GM12878 (cell line): Measurements from ENCODE around the gene CASTOR1. TPM values are rescaled to one million over a fixed set of nuclear protein-coding genes. Genes with fewer than 3 reads are reported as not detected.

ENCODE experiments used
- ATAC-seq: fragments of 200-7000 bp; cut with Tn5 transposase; 3 replicates; pipeline ENCODE4 v1.9.1; 2020; ENCODE audit warnings: mild to moderate bottlenecking, moderate library complexity
- BruUV-seq: library from RNA; stranded (reverse); fragments of 400-500 nt; replicated peaks from 2 replicates; lab custom pipeline; 2021; lab: Mats Ljungman, UMichigan
- CTCF ChIA-PET: fragments of 300-600 bp; sonication (Branson Sonifier 250); formaldehyde crosslinking; extraction: SDS; loops from one replicate; lab custom pipeline; 2021; ENCODE audit warnings: inconsistent platforms; lab: Yijun Ruan, JAX
- POLR2A ChIA-PET: fragments of 350-600 bp; formaldehyde crosslinking; extraction: SDS; loops from one replicate; lab custom pipeline; 2021; ENCODE audit warnings: inconsistent platforms; lab: Charles Lee
- RAD21 ChIA-PET: fragments of 300-600 bp; sonication (Branson Sonifier 250); formaldehyde crosslinking; loops from one replicate; lab custom pipeline; 2023; ENCODE audit warnings: antibody characterized with exemption; ENCODE audit not compliant: unreplicated experiment; lab: Charles Lee
- SMC1A ChIA-PET: fragments of 300-600 bp; sonication (Branson Sonifier 250); formaldehyde crosslinking; loops from one replicate; lab custom pipeline; 2023; ENCODE audit not compliant: unreplicated experiment, uncharacterized antibody; lab: Charles Lee
- DNase-seq: peaks from one replicate; pipeline ENCODE4 v3.0.0-alpha.2; 2011; ENCODE audit warnings: low read depth, low spot score
- FAIRE-seq: peaks from 3 replicates; lab custom pipeline; 2011; peaks lifted over from hg19 to GRCh38; lab: Jason Lieb, UNC
- H2AFZ ChIP-seq: 2 replicates; pipeline ENCODE4 v1.6.0; 2011; ENCODE audit warnings: low read depth, low read length, control low read depth; ENCODE audit not compliant: control insufficient read depth
- H3K27ac ChIP-seq: 2 replicates; pipeline ENCODE4 v1.5.1; 2011; ENCODE audit warnings: control low read depth; ENCODE audit not compliant: control insufficient read depth, insufficient read depth
- H3K27me3 ChIP-seq, 2 experiments: replicated peaks in 1 of 2; 2 replicates each; pipeline versions ENCODE4 v1.6.0 to v1.6.1; 2011; ENCODE audit warnings: low read length in 1 of 2; ENCODE audit not compliant: control insufficient read depth in 2 of 2, insufficient read depth in 2 of 2
- H3K36me3 ChIP-seq, 2 experiments: 2 replicates each; pipeline ENCODE4 v1.5.1; 2011; ENCODE audit warnings: low read length in 1 of 2; ENCODE audit not compliant: control insufficient read depth in 2 of 2, insufficient read depth in 2 of 2
- H3K4me1 ChIP-seq: 2 replicates; pipeline ENCODE4 v1.6.1; 2011; ENCODE audit warnings: mild to moderate bottlenecking, low read length, moderate library complexity, mixed read lengths; ENCODE audit not compliant: control insufficient read depth, insufficient read depth
- H3K4me2 ChIP-seq: 2 replicates; pipeline ENCODE4 v1.6.0; 2011; ENCODE audit warnings: control low read depth; ENCODE audit not compliant: control insufficient read depth, insufficient read depth
- H3K4me3 ChIP-seq: fragments of 200-600 bp; sonication (generic); 2 replicates; pipeline ENCODE4 v1.5.1; 2016
- H3K79me2 ChIP-seq: 2 replicates; pipeline ENCODE4 v1.6.0; 2011; ENCODE audit warnings: low read length; ENCODE audit not compliant: control insufficient read depth, insufficient read depth
- H3K9ac ChIP-seq: 2 replicates; pipeline ENCODE4 v1.8.0; 2011; ENCODE audit warnings: low read length, control low read depth, mixed read lengths; ENCODE audit not compliant: control insufficient read depth, insufficient read depth
- H3K9me3 ChIP-seq: replicated peaks from 3 replicates; pipeline ENCODE4 v1.5.1; 2011; ENCODE audit warnings: mild to moderate bottlenecking, low read length; ENCODE audit not compliant: control insufficient read depth, insufficient read depth
- H4K20me1 ChIP-seq: 2 replicates; pipeline ENCODE4 v1.6.0; 2011; ENCODE audit not compliant: control insufficient read depth, insufficient read depth
- BCL11A ChIP-seq: IDR thresholded peaks from 2 replicates; pipeline ENCODE4 v1.6.1; 2011; ENCODE audit warnings: low read depth, low read length
- CEBPB ChIP-seq, 2 experiments: fragments of 150-350 bp in 1 of 2; IDR thresholded peaks; 2 replicates each; pipeline ENCODE4 v1.6.1; 2012 to 2014; ENCODE audit warnings: low read depth in 2 of 2, low read length in 2 of 2, borderline replicate concordance in 1 of 2, inconsistent platforms in 1 of 2
- CTCF ChIP-seq, 3 experiments: IDR thresholded peaks in 2 of 3; conservative IDR thresholded peaks in 1 of 3; 2 replicates each; pipeline ENCODE4 v1.5.1; 2011; ENCODE audit warnings: low read depth in 3 of 3, low read length in 3 of 3, mild to moderate bottlenecking in 3 of 3, control low read depth in 2 of 3, moderate library complexity in 2 of 3, inconsistent platforms in 1 of 3, mixed read lengths in 1 of 3; ENCODE audit not compliant: control insufficient read depth in 2 of 3, insufficient read depth in 1 of 3; ENCODE audit errors: extremely low read depth in 1 of 3
- GABPA ChIP-seq: IDR thresholded peaks from 2 replicates; pipeline ENCODE4 v1.6.1; 2014; ENCODE audit warnings: antibody characterized with exemption, low read depth, mild to moderate bottlenecking, inconsistent platforms
- HCFC1 ChIP-seq: fragments of 150-350 bp; IDR thresholded peaks from 2 replicates; pipeline ENCODE4 v1.6.1; 2014; ENCODE audit warnings: low read length
- HDGF ChIP-seq: fragments of 450-650 bp; IDR thresholded peaks from 2 replicates; pipeline ENCODE4 v1.6.1; 2016; ENCODE audit warnings: antibody characterized with exemption
- IRF4 ChIP-seq: IDR thresholded peaks from 2 replicates; pipeline ENCODE4 v1.6.1; 2011; ENCODE audit warnings: low read depth, low read length
- MTA2 ChIP-seq: fragments of 450-650 bp; IDR thresholded peaks from 2 replicates; pipeline ENCODE4 v1.6.1; 2016; ENCODE audit warnings: low read depth, mild to moderate bottlenecking, moderate library complexity
- NFYA ChIP-seq: IDR thresholded peaks from 2 replicates; pipeline ENCODE4 v1.6.1; 2011; ENCODE audit warnings: low read depth, mild to moderate bottlenecking, low read length, improper control_type of control experiment, borderline replicate concordance
- NR2C1 ChIP-seq: fragments of 450-650 bp; IDR thresholded peaks from 2 replicates; pipeline ENCODE4 v1.6.1; 2017; ENCODE audit warnings: antibody characterized with exemption, mild to moderate bottlenecking, moderate library complexity
- TAF1 ChIP-seq: IDR thresholded peaks from 2 replicates; pipeline ENCODE4 v1.6.1; 2011; ENCODE audit warnings: mild to moderate bottlenecking, low read depth, low read length, borderline replicate concordance
- ZBED1 ChIP-seq: IDR thresholded peaks from 2 replicates; pipeline ENCODE4 v1.6.1; 2016; ENCODE audit warnings: borderline replicate concordance
- ZSCAN29 ChIP-seq: fragments of 450-650 bp; IDR thresholded peaks from 2 replicates; pipeline ENCODE4 v1.6.1; 2017; ENCODE audit warnings: mild to moderate bottlenecking, moderate library complexity
- WGBS: methylation state at CpG from one replicate; pipeline ENCODE4 v1.1.6; 2016; ENCODE audit warnings: low lambda C conversion rate; ENCODE audit not compliant: insufficient replicate concordance, insufficient coverage; ENCODE audit errors: missing lambda C conversion rate; 5-methylcytosine and 5-hydroxymethylcytosine counted together
- in situ Hi-C: fragments of 300-500 bp; cut with MboI; formaldehyde crosslinking; loops from 9 replicates; pipeline ENCODE4 v1.14.3; 2018; ENCODE audit warnings: mixed read lengths
- intact Hi-C: fragments of 100-400 bp; cut with micrococcal nuclease; formaldehyde crosslinking; loops from one replicate; pipeline ENCODE4 v1.14.2; 2022; ENCODE audit not compliant: unreplicated experiment
- polyA plus RNA-seq, 11 experiments: library from polyadenylated mRNA; depleted of rRNA in 4 of 11; unstranded in 6 of 11; stranded (reverse) in 5 of 11; fragments of >200 nt; fragmentation: Nextera tagmentation in 4 of 11; fragmentation: Illumina TruSeq in 1 of 11; extraction: Ambion mirVana in 4 of 11; extraction: Trizol in 1 of 11; gene quantifications; 1 replicate in 1 of 11; 2 replicates in 10 of 11; pipeline versions ENCODE4 v1.2.1 to v1.2.3, GENCODE V29; 2011 to 2016; ENCODE audit warnings: inconsistent platforms in 2 of 11, missing spikeins in 2 of 11, low read depth in 1 of 11
- total RNA-seq, 4 experiments: library from RNA; depleted of rRNA in 3 of 4; stranded (reverse); fragments of >200 nt in 3 of 4; fragmentation: Illumina TruSeq in 1 of 4; extraction: Trizol in 1 of 4; gene quantifications; 2 replicates each; pipeline versions ENCODE4 v1.2.1 to v1.2.3, GENCODE V29; 2013 to 2021
- TF ChIP-seq, protein P1 (sequence below): fragments of 450-650 bp; IDR thresholded peaks from 2 replicates; pipeline ENCODE4 v1.6.1; 2016; ENCODE audit warnings: mild to moderate bottlenecking

CASTOR1 gene
- total and polyA plus RNA-seq, 10 of the 15 experiments (the other 5 are each of a cell fraction or from before 2014, with no cell fraction given) = 0.31 to 9.1 (median 3.3) TPM

- BruUV-seq = no TSS peak
- ATAC-seq (no peak), FAIRE-seq (no peak), DNase-seq (no peak)
- POLR2A ChIA-PET = no interaction called here
- in situ Hi-C loops (no loop called here), intact Hi-C loops (no loop called here)
- no peaks in the 10 kb centered on the region for H3K9me3 ChIP-seq
- H3K9ac ChIP-seq = no peak overlapping the region
- CTCF ChIA-PET = no interaction called here
- no peak overlapping the region for H2AFZ ChIP-seq
- no peaks in the 10 kb centered on the region for H3K4me1 ChIP-seq
- no peaks in the 10 kb centered on the region for H3K36me3 ChIP-seq
- RAD21 ChIA-PET = no interaction called here
- TF ChIP-seq ZSCAN29 (no peak), HDGF (no peak), IRF4 (no peak), GABPA (no peak), NR2C1 (no peak), HCFC1 (no peak), NFYA (no peak), ZBED1 (no peak), CEBPB (IDR thresholded peaks at IDR 0.05; ENCODE audit: borderline replicate concordance in 1 of 2, low read depth in 2 of 2, low read length in 2 of 2) (no peak), CTCF (IDR thresholded peaks at IDR 0.05 in 2 of 3, conservative IDR thresholded peaks at IDR 0.05 in 1 of 3; ENCODE audit: control insufficient read depth in 2 of 3, extremely low read depth in 1 of 3, insufficient read depth in 1 of 3, low read depth in 3 of 3, low read length in 3 of 3) (no peak), MTA2 (no peak), BCL11A (no peak), TAF1 (no peak)
- TF ChIP-seq, protein P1, sequence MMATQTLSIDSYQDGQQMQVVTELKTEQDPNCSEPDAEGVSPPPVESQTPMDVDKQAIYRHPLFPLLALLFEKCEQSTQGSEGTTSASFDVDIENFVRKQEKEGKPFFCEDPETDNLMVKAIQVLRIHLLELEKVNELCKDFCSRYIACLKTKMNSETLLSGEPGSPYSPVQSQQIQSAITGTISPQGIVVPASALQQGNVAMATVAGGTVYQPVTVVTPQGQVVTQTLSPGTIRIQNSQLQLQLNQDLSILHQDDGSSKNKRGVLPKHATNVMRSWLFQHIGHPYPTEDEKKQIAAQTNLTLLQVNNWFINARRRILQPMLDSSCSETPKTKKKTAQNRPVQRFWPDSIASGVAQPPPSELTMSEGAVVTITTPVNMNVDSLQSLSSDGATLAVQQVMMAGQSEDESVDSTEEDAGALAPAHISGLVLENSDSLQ = no peak
- no peak overlapping the region for H3K4me3 ChIP-seq
- 34% methylated on average over 26 of the region's 27 CpGs for WGBS
- H4K20me1 ChIP-seq = no peaks in the 10 kb centered on the region
- H3K79me2 ChIP-seq = no peaks in the 10 kb centered on the region
- H3K27me3 ChIP-seq = 0 out of 4 replicates have a peak, but pooled peaks cover 0 to 3% of the 10 kb centered on the region in 2 experiments
- H3K4me2 ChIP-seq = no peak overlapping the region
- SMC1A ChIA-PET = no interaction called here
- no peak overlapping the region for H3K27ac ChIP-seq
Measured at GRCh38 chr22:30238661-30239487, 50.4 kb downstream of the CASTOR1 start.
